ENCODE results near the gene DAB2IP.
"Not testable (repeated sequence)": the region's sequence is repeated elsewhere in the genome, so short reads cannot be mapped to it uniquely, and the experiment has no call there.

The DAB2IP gene

DNA sequence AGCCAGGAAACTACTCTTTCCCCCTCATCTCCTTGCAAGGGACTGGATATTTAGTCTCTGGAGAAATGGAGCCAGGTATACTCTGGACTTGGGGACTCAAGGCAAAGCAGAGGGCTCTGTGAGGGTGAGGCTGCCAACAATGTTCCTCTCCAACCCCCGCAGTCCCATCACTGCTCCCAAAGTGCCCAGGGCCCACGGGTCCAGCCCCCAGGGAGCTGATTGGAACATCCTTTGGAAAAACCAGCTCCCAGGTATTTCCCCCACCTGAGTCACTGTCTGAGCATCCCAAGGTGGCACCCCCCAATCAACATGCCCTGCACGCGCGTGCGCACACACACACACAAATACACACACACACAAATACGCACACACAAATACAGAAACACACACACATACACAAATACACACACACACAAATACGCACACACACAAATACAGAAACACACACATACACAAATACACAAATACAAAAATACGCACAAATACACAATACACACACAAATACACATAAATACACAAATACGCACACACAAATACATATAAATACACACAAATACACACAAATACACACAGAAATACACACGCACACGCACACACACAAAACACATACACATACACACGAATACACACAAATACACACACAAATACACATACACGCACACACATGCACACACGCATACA is 137.4 kb downstream of the DAB2IP start:
- no peak for DNase-seq (ENCODE audit: extremely low spot score)
- TF ChIP-seq ELF4 (IDR thresholded peaks at IDR 0.05) (no peak), LEF1 (IDR thresholded peaks at IDR 0.05; ENCODE audit: borderline replicate concordance) (no peak), SUZ12 (IDR thresholded peaks at IDR 0.05) (no peak), SP1 (IDR thresholded peaks at IDR 0.05) (no peak), ARNT (IDR thresholded peaks at IDR 0.05) (no peak), TARDBP (IDR thresholded peaks at IDR 0.05) (0 out of 2 replicates have a peak, but pooled peaks have one; percentile 41), BHLHE40 (IDR thresholded peaks at IDR 0.05; ENCODE audit: borderline replicate concordance) (no peak)
- ChIA-PET CTCF (no interaction called here), POLR2A (no interaction called here)

DNA sequence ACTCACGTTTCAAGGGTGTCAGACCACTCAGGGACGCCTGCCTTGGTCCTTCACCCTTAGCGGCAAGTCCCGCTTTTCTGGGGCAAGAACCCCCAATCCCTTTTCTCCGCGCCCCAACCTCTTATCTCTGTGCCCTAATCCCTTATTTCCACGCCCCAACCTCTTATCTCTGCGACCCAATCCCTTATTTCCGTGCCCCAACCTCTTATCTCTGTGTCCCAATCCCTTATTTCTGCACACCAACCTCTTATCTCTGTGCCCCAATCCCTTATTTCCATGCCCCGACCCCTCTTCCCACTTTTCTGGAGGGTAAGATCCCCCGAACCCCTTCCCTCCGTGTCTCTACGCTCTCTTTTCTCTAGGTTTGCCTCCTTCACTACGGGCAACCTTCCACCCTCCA is 139.4 kb downstream of the DAB2IP start:
- POLR2A ChIA-PET, result no interaction called here
- TF ChIP-seq ZNF384 (IDR thresholded peaks at IDR 0.05), result no peak
- TF ChIP-seq HDGF (IDR thresholded peaks at IDR 0.05; ENCODE audit: borderline replicate concordance), result no peak
- TF ChIP-seq FOXM1 (IDR thresholded peaks at IDR 0.05; ENCODE audit: borderline replicate concordance), result no peak
- no peak for TF ChIP-seq TARDBP (IDR thresholded peaks at IDR 0.05)
- no peak for TF ChIP-seq CTBP1 (IDR thresholded peaks at IDR 0.05; ENCODE audit: borderline replicate concordance)
- TF ChIP-seq LEF1 (IDR thresholded peaks at IDR 0.05; ENCODE audit: borderline replicate concordance), result no peak
- TF ChIP-seq L3MBTL2 (conservative IDR thresholded peaks at IDR 0.05), result no peak
- TF ChIP-seq FOXK2 (IDR thresholded peaks at IDR 0.05), result no peak
- TF ChIP-seq, protein P1, sequence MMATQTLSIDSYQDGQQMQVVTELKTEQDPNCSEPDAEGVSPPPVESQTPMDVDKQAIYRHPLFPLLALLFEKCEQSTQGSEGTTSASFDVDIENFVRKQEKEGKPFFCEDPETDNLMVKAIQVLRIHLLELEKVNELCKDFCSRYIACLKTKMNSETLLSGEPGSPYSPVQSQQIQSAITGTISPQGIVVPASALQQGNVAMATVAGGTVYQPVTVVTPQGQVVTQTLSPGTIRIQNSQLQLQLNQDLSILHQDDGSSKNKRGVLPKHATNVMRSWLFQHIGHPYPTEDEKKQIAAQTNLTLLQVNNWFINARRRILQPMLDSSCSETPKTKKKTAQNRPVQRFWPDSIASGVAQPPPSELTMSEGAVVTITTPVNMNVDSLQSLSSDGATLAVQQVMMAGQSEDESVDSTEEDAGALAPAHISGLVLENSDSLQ (IDR thresholded peaks at IDR 0.05), result no peak
- TF ChIP-seq NFRKB (IDR thresholded peaks at IDR 0.05), result no peak
- no peak for TF ChIP-seq FOXA1 (IDR thresholded peaks at IDR 0.05)
- TF ChIP-seq ARNT (IDR thresholded peaks at IDR 0.05), result no peak
- no peak for DNase-seq (ENCODE audit: extremely low spot score)
- CTCF ChIA-PET, result no interaction called here

DNA sequence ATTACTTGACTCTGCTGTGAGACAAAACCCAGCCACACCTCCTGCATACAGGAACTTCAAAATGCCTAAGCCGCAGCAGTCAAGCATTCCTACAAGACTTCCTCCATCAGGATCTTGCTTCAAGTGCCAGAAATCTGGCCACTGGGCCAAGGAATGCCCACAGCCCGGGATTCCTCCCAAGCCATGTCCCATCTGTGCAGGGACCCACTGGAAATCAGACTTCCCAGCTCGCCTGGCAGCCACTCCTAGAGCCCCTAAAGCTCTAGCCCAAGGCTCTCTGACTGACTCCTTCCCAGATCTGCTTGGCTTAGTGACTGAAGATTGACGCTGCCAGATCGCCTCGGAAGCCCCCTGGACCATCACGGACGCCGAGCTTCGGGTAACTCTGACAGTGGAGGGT is 141.0 kb downstream of the DAB2IP start:
- DNase-seq (ENCODE audit: extremely low spot score), result not testable (repeated sequence)

DNA sequence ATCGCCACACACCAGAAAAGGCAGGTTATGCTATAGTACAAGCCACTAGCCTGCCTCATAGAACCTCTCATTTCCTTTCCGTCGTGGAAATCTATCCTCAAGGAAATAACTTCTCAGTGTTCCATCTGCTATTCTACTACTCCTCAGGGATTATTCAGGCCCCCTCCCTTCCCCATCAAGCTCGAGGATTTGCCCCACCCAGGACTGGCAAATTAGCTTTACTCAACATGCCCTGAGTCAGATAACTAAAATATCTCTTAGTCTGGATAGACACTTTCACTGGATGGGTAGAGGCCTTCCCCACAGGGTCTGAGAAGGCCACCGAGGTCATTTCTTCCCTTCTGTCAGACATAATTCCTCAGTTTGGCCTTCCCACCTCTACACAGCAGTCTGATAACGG is 142.9 kb downstream of the DAB2IP start:
- CTCF ChIA-PET; POLR2A ChIA-PET; DNase-seq (ENCODE audit: extremely low spot score): not testable (repeated sequence)

More for the DNA sequence above, 141.0 kb downstream of the DAB2IP start:
- POLR2A ChIA-PET, CTCF ChIA-PET: not testable (repeated sequence)

DNA sequence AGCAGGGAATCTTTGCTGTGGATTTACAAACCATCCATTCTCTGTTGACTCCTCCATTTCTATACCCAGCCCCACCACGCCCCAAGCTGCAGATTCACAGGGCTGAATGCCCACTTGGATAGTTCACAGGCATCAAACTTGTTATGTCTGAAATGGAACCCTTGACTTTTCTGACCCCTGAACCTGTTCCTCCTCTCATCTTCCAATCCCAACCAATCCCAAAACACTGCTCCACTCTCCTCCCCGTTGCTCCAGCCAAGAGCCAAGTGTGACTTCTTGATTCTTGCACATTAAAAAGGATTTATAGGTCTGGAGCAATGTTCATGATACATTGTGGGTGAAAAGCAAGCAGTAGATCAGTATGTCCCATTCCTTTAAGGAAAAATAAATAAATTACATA is 145.6 kb downstream of the DAB2IP start:
- TF ChIP-seq ELF4 (IDR thresholded peaks at IDR 0.05), result no peak
- TF ChIP-seq FOXK2 (IDR thresholded peaks at IDR 0.05), result no peak
- TF ChIP-seq BHLHE40 (IDR thresholded peaks at IDR 0.05; ENCODE audit: borderline replicate concordance), result no peak
- TF ChIP-seq FOXM1 (IDR thresholded peaks at IDR 0.05; ENCODE audit: borderline replicate concordance), result no peak
- TF ChIP-seq ARNT (IDR thresholded peaks at IDR 0.05), result no peak
- TF ChIP-seq, protein P1 (IDR thresholded peaks at IDR 0.05), result no peak
- no peak for TF ChIP-seq SUZ12 (IDR thresholded peaks at IDR 0.05)
- TF ChIP-seq TARDBP (IDR thresholded peaks at IDR 0.05), result no peak
- no peak for TF ChIP-seq CTBP1 (IDR thresholded peaks at IDR 0.05; ENCODE audit: borderline replicate concordance)
- ChIA-PET POLR2A (no interaction called here), CTCF (no interaction called here)
- no peak for DNase-seq (ENCODE audit: extremely low spot score)

DNA sequence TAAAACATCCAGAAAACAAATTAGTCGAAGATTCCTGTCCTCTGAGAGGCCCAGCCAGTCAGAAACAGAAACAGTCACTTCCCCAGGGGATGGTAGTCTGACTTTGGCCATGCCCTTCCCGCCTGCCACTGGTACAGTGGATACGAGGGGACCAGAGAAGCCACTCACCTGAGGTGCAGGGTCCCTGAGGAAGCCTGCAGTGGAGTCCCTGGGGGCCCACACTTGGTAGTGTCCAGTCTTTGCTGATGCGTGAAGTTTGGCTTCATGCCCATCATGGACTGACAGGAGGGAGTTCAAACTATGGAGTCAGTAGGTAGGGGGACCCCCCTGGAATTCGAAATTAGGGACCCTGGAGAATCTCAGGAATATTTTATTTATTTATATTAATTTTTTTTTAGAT is 147.5 kb downstream of the DAB2IP start:
- no peak for DNase-seq (ENCODE audit: extremely low spot score)
- TF ChIP-seq L3MBTL2 (conservative IDR thresholded peaks at IDR 0.05), result no peak
- TF ChIP-seq FOXK2 (IDR thresholded peaks at IDR 0.05), result no peak
- TF ChIP-seq SP1 (IDR thresholded peaks at IDR 0.05), result no peak
- TF ChIP-seq, protein P1 (IDR thresholded peaks at IDR 0.05), result no peak
- no peak for TF ChIP-seq ARNT (IDR thresholded peaks at IDR 0.05)
- TF ChIP-seq ZNF384 (IDR thresholded peaks at IDR 0.05), result no peak
- TF ChIP-seq CTBP1 (IDR thresholded peaks at IDR 0.05; ENCODE audit: borderline replicate concordance), result no peak
- no peak for TF ChIP-seq BHLHE40 (IDR thresholded peaks at IDR 0.05; ENCODE audit: borderline replicate concordance)
- no peak for TF ChIP-seq HDGF (IDR thresholded peaks at IDR 0.05; ENCODE audit: borderline replicate concordance)
- TF ChIP-seq FOXA1 (IDR thresholded peaks at IDR 0.05), result no peak
- no peak for TF ChIP-seq LEF1 (IDR thresholded peaks at IDR 0.05; ENCODE audit: borderline replicate concordance)
- POLR2A ChIA-PET, result no interaction called here
- CTCF ChIA-PET, result no interaction called here

DNA sequence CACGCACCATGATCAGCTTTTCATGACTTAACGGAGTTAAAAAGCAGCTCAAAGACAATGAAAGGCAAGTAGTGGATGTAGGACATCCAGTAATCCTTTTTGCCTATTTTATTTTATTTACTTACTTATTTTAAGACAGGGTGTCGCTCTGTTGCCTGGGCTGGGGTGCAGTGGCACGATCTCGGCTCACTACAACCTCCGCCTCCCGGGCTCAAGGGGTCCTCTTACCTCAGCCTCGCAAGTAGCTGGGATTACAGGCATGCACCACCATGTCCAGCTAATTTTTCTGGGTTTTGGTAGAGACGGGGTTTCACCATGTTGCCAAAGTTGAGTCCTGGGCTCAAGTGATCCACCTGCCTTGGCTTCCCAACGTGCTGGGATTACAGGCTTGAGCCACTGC is 148.9 kb downstream of the DAB2IP start:
- TF ChIP-seq ARNT (IDR thresholded peaks at IDR 0.05) (no peak), ZNF384 (IDR thresholded peaks at IDR 0.05) (no peak), HDGF (IDR thresholded peaks at IDR 0.05; ENCODE audit: borderline replicate concordance) (no peak), FOXA1 (IDR thresholded peaks at IDR 0.05) (no peak), CTBP1 (IDR thresholded peaks at IDR 0.05; ENCODE audit: borderline replicate concordance) (no peak), SP1 (IDR thresholded peaks at IDR 0.05) (no peak), L3MBTL2 (conservative IDR thresholded peaks at IDR 0.05) (no peak), FOXM1 (IDR thresholded peaks at IDR 0.05; ENCODE audit: borderline replicate concordance) (no peak), ELF4 (IDR thresholded peaks at IDR 0.05) (no peak), NFRKB (IDR thresholded peaks at IDR 0.05) (no peak)
- TF ChIP-seq, protein P1 (IDR thresholded peaks at IDR 0.05), result no peak
- DNase-seq (ENCODE audit: extremely low spot score), result no peak
- ChIA-PET CTCF (no interaction called here), POLR2A (no interaction called here)
